Activated naive CD8-positive, alpha-beta T cell treated with anti-CD3 and anti-CD28 coated beads, Interleukin-2, amount 50 U/mL, for 24 hours (primary cell): ENCODE results near the gene PPP1R12B.
"Not testable (repeated sequence)": the region's sequence is repeated elsewhere in the genome, so short reads cannot be mapped to it uniquely, and the experiment has no call there.

Experiments
- ATAC-seq: fragments of 150-1000 bp; cut with Tn5 transposase; one replicate; pipeline ENCODE4 v1.10.0; 2021
- DNase-seq: peaks from one replicate; pipeline ENCODE4 v3.0.0; 2021
- H3K27ac Mint-ChIP-seq: one replicate; pipeline ENCODE4 v1.8.0; 2021; ENCODE audit warnings: mild to moderate bottlenecking, mixed read lengths
- H3K27me3 Mint-ChIP-seq: one replicate; pipeline ENCODE4 v1.8.0; 2021; ENCODE audit warnings: mixed read lengths
- H3K36me3 Mint-ChIP-seq: one replicate; pipeline ENCODE4 v1.8.0; 2021; ENCODE audit warnings: low read depth, mixed read lengths
- H3K4me1 Mint-ChIP-seq: one replicate; pipeline ENCODE4 v1.8.0; 2021; ENCODE audit warnings: mixed read lengths
- H3K4me3 Mint-ChIP-seq: one replicate; pipeline ENCODE4 v1.8.0; 2021; ENCODE audit warnings: mild to moderate bottlenecking, moderate library complexity, mixed read lengths
- H3K9me3 Mint-ChIP-seq: one replicate; pipeline ENCODE4 v1.8.0; 2021; ENCODE audit warnings: mixed read lengths

The PPP1R12B gene

GRCh38 chr1:202593845-202594244 lies 245.3 kb downstream of the PPP1R12B start:
- ATAC-seq (no peak), DNase-seq (no peak)
- H3K27ac Mint-ChIP-seq, result no peak overlapping the region
- H3K9me3 Mint-ChIP-seq, result no peaks in the 10 kb centered on the region
- no peaks in the 10 kb centered on the region for H3K27me3 Mint-ChIP-seq
- peaks cover 5% of the 10 kb centered on the region for H3K4me1 Mint-ChIP-seq
- H3K36me3 Mint-ChIP-seq, result no peaks in the 10 kb centered on the region
- no peak overlapping the region for H3K4me3 Mint-ChIP-seq

- ATAC-seq (no peak), DNase-seq (no peak)
- no peaks in the 10 kb centered on the region for H3K36me3 Mint-ChIP-seq
- no peaks in the 10 kb centered on the region for H3K9me3 Mint-ChIP-seq
- peaks cover 5% of the 10 kb centered on the region for H3K4me1 Mint-ChIP-seq
- no peak overlapping the region for H3K4me3 Mint-ChIP-seq
- H3K27ac Mint-ChIP-seq, result no peak overlapping the region
- H3K27me3 Mint-ChIP-seq, result no peaks in the 10 kb centered on the region
These were observed 248.1 kb downstream of the PPP1R12B start for GRCh38 chr1:202596638-202597037.

- DNase-seq, result no peak
- Mint-ChIP-seq H3K9me3 (no peaks in the 10 kb centered on the region), H3K27me3 (no peaks in the 10 kb centered on the region), H3K36me3 (no peaks in the 10 kb centered on the region), H3K4me3 (no peak overlapping the region), H3K4me1 (peaks cover 5% of the 10 kb centered on the region), H3K27ac (no peak overlapping the region)
- ATAC-seq, result no peak
These were observed 248.7 kb downstream of the PPP1R12B start for GRCh38 chr1:202597090-202597761.

- Mint-ChIP-seq H3K27me3 (no peaks in the 10 kb centered on the region), H3K36me3 (no peaks in the 10 kb centered on the region), H3K4me1 (peaks cover 5% of the 10 kb centered on the region), H3K4me3 (no peak overlapping the region), H3K27ac (no peak overlapping the region), H3K9me3 (no peaks in the 10 kb centered on the region)
- ATAC-seq (peak; percentile 49), DNase-seq (peak; percentile 31)
These were observed 251.4 kb downstream of the PPP1R12B start for GRCh38 chr1:202599669-202600431.

- DNase-seq, result no peak
- Mint-ChIP-seq H3K36me3 (no peaks in the 10 kb centered on the region), H3K4me1 (peaks cover 5% of the 10 kb centered on the region), H3K27ac (no peak overlapping the region), H3K4me3 (no peak overlapping the region), H3K9me3 (no peaks in the 10 kb centered on the region), H3K27me3 (no peaks in the 10 kb centered on the region)
- ATAC-seq, result no peak
These were observed 252.0 kb downstream of the PPP1R12B start for GRCh38 chr1:202600432-202601041.

- no peaks in the 10 kb centered on the region for H3K9me3 Mint-ChIP-seq
- no peak for DNase-seq
- no peaks in the 10 kb centered on the region for H3K27me3 Mint-ChIP-seq
- H3K4me1 Mint-ChIP-seq, result no peaks in the 10 kb centered on the region
- no peaks in the 10 kb centered on the region for H3K36me3 Mint-ChIP-seq
- no peak overlapping the region for H3K27ac Mint-ChIP-seq
- H3K4me3 Mint-ChIP-seq, result no peak overlapping the region
- ATAC-seq, result no peak
These were observed 254.9 kb downstream of the PPP1R12B start for GRCh38 chr1:202603435-202603834.

GRCh38 chr1:202605515-202605914 lies 257.0 kb downstream of the PPP1R12B start:
- no peak for DNase-seq
- Mint-ChIP-seq H3K4me1 (no peaks in the 10 kb centered on the region), H3K4me3 (no peak overlapping the region), H3K27ac (no peak overlapping the region), H3K36me3 (no peaks in the 10 kb centered on the region), H3K27me3 (no peaks in the 10 kb centered on the region), H3K9me3 (no peaks in the 10 kb centered on the region)
- ATAC-seq, result no peak

GRCh38 chr1:202612036-202612435 lies 263.5 kb downstream of the PPP1R12B start:
- H3K27ac Mint-ChIP-seq, result not testable (repeated sequence)

GRCh38 chr1:202613571-202613970 lies 265.1 kb downstream of the PPP1R12B start:
- Mint-ChIP-seq H3K4me1 (peaks cover 34% of the 10 kb centered on the region), H3K27ac (no peak overlapping the region), H3K4me3 (no peak overlapping the region), H3K36me3 (no peaks in the 10 kb centered on the region), H3K27me3 (peaks cover 15% of the 10 kb centered on the region), H3K9me3 (no peaks in the 10 kb centered on the region)
- ATAC-seq (no peak), DNase-seq (no peak)

More at GRCh38 chr1:202612036-202612435, 263.5 kb downstream of the PPP1R12B start:
- H3K4me1 Mint-ChIP-seq, result peaks cover 29% of the 10 kb centered on the region
- not testable (repeated sequence) for DNase-seq, H3K4me3 Mint-ChIP-seq, H3K9me3 Mint-ChIP-seq, H3K27me3 Mint-ChIP-seq, H3K36me3 Mint-ChIP-seq, ATAC-seq

GRCh38 chr1:202614363-202615207 lies 266.1 kb downstream of the PPP1R12B start:
- not testable (repeated sequence) for H3K4me3 Mint-ChIP-seq, H3K36me3 Mint-ChIP-seq, ATAC-seq, H3K9me3 Mint-ChIP-seq, H3K27ac Mint-ChIP-seq, DNase-seq
- Mint-ChIP-seq H3K27me3 (peaks cover 22% of the 10 kb centered on the region), H3K4me1 (peaks cover 35% of the 10 kb centered on the region)

- H3K27ac Mint-ChIP-seq, result peak overlapping the region; percentile 0
- H3K27me3 Mint-ChIP-seq, result peaks cover 25% of the 10 kb centered on the region
- H3K4me1 Mint-ChIP-seq, result peaks cover 35% of the 10 kb centered on the region
- not testable (repeated sequence) for DNase-seq, H3K9me3 Mint-ChIP-seq, H3K4me3 Mint-ChIP-seq, H3K36me3 Mint-ChIP-seq
- peak; percentile 6 for ATAC-seq
These were observed 266.7 kb downstream of the PPP1R12B start for GRCh38 chr1:202615208-202615500.

- Mint-ChIP-seq H3K4me1 (peaks cover 35% of the 10 kb centered on the region), H3K36me3 (no peaks in the 10 kb centered on the region), H3K9me3 (no peaks in the 10 kb centered on the region), H3K4me3 (peak overlapping the region; percentile 19), H3K27me3 (peaks cover 25% of the 10 kb centered on the region), H3K27ac (peak overlapping the region; percentile 0)
- peak; percentile 19 for DNase-seq
- peak; percentile 42 for ATAC-seq
These were observed 267.2 kb downstream of the PPP1R12B start for GRCh38 chr1:202615501-202616354.

- H3K9me3 Mint-ChIP-seq, result no peaks in the 10 kb centered on the region
- DNase-seq, result no peak
- peaks cover 35% of the 10 kb centered on the region for H3K4me1 Mint-ChIP-seq
- peak overlapping the region; percentile 0 for H3K27ac Mint-ChIP-seq
- H3K36me3 Mint-ChIP-seq, result no peaks in the 10 kb centered on the region
- ATAC-seq, result no peak
- no peak overlapping the region for H3K4me3 Mint-ChIP-seq
- peaks cover 25% of the 10 kb centered on the region for H3K27me3 Mint-ChIP-seq
These were observed 267.9 kb downstream of the PPP1R12B start for GRCh38 chr1:202616355-202616915.
